ENCODE data around the gene SYNE3.
A peak's percentile ranks its signal among the peaks of the same experiment; 100 is the strongest.

SYNE3 gene

DNA sequence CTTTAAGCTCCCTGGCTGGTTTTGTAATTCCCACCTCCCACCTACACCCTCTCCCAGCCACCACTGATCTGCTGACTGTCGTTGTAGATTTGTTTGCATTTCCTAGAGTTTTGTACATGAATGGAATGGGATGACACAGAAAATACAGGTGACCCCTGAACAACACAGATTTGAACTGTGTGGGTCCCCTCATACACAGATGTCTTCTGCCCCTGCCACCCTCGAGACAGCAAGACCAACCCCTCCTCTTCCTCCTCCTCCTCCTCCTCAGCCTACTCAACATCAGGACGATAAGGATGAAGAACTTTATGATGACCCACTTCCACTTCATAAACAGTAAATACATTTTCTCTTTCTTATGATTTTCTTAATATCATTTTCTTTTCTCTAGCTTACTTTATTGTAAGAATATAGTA is 28.8 kb downstream of the SYNE3 start:
- no peak for DNase-seq

DNA sequence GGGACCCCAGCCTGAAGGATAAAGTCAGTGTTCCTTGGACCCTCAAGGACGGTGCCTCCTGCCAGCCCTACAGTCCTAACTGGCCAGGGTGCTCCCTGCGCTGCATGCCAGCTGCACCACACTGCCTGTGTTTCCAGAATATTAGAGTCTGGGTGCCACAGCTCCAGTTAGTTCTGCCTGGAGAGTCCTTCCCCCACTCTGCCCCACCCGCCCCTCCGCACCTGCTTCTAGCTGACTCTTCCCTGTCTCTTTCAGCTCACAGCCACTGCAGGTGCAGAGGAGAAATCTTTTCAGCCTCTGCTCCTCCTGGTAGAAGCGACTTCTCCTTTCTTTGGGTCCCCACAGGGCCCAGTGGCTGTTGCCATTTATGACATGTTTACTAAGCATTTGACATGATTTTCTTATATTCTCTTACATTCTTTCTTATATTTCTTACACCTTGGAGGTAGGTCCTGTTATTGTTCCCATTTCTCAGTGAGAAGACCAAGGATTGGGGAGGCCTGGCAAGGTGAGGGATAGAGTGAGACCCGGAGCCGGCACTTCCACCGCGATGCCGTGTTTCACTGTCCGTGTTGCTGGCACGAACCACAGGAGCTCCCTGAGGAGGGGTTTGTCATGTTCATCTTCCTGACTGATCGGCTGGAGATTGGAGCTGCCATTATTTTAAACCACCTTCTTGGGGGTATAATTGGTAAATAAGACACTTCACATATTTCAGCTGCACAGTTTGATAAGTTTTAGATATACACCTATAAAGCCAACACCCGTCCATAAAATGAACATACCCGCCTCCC is 29.4 kb downstream of the SYNE3 start:
- no peak for DNase-seq

DNA sequence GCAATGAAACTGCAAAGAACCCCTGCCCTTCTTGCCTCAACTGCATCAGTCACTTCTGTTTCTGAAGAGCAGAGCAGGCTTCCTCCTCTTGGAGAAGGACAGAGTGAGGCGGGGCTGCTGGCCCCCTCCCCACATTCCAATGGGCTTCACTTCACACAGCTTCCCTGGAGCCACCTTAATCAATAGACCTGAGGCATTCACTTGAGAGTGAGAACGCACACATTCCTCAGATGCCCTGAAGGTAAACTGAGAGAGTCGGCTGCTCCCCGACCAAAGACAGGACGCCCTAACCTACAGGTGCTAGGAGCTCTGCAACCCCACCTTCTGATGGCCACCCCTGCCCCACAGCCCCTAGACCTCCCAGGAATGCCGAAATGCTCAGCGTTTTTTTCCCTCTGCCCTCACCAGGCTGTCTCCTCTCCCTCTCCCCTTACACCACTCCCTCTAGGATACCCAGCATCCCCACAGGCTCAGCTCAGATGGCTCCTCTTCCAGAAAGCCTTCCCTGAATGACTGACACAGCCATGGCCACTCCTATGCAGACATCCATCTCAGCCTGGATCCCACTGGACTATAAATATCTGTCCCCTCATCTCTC is 31.1 kb downstream of the SYNE3 start:
- no peak for DNase-seq

DNA sequence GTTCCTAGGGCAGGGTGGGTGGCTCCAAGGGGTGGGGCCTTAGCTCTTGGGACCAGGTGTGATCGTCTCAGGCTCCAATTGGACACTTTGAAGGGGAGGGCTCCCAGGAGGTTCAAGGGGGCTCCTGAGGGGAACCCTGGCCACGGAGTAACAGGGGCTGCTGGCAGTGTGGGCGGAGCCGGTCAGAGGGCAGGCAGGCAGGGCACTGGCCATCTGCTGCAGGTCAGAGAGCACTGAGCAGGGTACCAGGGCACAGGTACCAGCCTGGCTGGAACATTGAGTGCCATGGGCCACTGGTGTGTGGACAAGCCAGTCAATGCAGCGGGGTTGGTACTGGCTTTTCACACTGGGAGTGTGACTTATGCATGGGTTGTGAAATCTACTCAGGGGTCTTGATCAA is 32.2 kb downstream of the SYNE3 start:
- DNase-seq, result no peak

DNA sequence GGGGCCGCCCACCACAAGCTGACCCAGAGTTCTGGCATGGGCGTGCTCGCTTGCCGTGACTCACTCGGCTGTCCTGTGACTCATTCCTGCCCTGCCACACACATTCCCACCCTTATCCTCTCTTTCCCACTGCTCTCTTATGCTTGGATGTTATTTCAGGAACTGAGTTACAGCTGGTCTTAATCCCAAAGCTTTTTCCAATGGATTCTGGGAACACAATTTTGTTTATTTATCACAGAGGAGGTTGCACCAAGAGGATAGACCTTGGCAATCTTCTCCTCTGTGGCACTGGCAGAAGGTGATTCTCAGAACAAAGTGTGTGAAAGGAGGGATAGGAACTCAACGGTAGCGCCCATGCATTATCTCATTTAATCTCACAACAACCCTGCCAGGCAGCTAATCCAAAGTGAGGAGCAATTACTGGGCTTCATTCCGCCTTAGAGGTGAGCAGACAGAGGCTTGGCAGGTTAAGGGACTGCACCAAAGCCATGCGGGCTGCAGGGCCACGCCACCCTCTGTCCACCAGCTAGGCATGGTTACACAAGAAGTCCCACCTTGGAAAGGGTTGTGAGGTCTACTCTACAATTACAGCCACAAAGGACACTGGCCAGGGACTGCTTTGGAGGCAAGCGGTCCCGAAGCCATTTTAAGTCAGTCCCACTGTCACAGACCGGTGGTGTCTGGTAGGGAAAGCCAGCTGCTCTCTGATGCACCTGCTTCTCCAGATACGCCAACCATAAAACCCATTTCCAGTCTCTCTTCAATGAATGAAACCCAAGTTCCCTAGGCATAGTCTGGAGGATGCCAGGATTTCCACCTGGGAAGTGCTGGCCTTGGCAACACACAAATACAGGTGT is 32.9 kb downstream of the SYNE3 start:
- DNase-seq, result peak; percentile 84

DNA sequence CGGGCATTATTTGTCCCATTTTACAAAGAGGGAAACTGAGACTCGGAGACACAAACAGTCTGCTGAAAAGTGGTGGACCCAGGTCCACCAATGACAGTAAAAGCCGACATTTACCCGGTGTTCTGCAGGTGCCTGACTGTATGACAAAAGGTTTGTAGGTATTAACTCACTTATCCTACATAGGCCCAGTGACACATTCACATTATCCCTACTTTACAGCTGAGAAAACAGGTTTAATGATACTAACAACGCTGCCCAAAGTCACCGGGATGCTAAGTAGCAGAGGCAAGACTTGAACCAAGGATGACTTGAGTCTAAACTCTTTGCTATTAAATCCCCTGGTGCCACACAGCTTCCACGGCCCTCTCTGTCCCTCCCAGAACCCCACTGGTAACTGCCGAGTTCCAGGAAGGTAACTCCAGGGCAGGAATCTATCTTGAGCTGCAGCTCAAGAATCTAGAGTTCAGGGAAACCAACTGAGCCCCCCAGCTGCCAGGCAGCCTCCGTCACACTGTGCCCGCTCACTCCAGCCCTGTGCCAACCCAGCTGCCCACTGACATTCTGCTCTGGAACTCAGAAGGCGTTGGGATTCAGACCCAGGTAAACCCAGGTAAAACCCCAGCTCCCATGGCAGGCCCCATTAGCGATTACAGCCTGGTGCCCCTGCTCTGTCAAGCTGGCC is 33.7 kb downstream of the SYNE3 start:
- DNase-seq, result no peak

DNA sequence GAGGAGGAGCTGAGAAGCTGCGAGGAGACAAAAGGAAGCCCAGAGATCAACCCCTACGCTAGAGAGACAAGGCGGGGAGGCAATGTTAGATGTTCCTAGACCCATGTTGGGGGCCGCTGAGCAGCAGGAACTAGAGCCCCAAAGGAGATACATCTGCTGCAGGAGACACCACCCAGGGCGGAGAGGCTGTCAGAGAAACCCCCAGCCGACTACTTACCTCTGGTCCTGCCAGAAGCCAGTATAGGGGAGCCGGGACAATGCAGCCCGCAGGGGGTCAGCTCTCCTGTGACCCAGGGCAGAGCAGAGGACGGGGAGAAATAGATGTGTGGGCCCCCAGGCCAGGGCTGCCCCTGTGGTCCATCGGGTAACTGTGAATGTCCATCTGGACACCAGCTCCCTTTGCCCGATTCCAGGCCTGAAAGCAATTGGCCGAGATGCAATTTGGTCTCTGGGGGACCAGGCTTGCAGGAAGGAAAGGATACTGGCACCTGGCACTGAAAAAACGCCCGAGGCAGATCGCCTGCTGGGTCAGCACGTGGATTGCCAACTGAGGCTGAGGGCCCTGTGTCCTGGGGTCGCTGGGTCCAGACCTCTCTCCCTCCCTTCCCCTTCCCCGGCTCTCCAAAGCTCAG is 34.9 kb downstream of the SYNE3 start:
- peak; percentile 9 for DNase-seq

DNA sequence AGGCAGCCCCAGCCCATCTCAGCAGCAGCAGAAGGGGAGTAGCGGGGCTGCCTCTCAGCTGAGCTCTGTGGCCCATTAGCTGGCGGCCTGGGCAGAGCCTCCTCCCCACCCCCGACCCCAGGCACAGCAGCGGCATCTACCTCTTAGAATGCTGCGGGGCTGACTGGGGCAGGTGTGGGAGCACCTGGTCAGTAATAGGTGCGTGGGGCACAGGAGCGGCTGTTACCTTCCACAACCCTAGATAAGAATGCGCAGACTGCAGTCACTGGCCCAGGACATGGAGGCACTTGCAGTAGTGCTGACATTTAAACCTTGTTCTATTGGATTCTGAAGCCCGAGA is 35.6 kb downstream of the SYNE3 start:
- peak; percentile 23 for DNase-seq

DNA sequence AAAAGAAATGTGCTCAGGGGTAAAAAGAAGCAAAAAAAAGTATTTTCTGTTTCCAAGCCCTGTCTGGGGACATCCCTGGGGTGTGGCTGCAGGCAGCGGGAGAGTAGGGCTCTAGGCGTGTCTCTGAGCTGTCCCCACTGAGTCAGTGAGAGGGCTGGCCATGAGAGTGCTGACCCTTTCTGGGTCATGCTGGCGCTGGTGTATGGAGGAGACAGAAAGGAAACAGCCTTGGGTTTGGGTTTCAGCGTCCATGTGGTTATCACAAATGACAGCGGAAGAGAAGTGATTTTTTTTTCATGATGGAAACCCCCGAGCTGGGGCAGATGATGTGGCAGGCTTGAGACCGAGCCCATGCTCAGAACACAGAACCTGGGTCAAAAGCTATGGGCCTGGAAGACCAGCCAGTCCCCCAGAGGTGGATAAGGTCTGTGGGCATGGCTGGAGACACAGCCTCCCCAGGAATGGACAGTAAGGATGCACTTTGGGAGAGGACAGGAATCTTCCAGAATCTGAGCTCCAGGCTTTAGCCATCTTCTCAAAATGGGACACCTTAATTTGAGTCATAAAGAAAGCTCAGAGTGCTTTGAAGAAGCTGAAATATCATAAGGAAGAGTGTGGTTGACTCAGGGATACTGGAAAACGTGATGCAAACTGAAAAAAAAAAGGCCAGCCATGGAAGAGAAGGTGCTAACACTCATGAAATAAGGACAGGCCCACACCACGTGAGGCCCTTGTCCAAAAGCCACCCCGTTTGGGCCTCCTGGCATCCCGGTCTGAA is 36.2 kb downstream of the SYNE3 start:
- DNase-seq, result peak; percentile 30

DNA sequence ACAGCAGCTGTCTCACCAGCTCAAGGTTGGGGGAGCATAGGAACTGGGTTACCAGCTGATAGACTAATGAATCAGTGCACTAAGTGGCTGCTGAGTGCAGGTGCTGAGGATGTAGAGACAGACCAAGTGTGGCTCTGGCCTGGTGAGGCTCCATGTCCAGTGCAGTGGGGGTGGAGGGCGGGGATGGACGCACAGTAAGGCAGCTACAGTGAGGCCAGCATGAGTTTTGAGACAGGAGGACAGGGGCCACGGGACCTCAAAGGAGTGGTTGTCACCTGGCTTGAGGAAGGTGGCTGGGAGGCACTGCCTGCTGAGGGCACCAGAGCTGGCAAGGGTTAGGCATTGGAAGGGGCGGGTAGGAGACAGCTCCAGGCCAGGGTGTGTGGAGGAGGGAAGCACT is 37.0 kb downstream of the SYNE3 start:
- peak; percentile 17 for DNase-seq

DNA sequence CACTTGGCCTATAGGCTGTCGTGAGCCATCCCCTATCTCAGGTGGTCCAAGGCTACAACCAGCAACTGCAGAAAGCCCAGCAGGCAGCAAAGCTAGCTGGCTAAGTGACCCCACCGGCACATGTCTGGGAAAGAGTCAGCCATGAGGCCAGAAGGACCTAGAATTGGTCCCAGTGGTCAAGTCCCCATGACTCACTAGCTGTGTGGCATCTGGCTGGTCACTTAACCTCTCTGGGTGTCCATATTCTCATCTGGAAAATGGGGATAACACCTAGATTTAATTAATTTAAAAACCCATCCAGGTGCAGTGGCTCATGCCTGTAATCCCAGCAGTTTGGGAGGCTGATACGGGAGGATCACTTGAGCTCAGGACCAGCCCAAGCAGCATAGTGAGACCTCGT is 37.6 kb downstream of the SYNE3 start:
- DNase-seq, result peak; percentile 4

DNA sequence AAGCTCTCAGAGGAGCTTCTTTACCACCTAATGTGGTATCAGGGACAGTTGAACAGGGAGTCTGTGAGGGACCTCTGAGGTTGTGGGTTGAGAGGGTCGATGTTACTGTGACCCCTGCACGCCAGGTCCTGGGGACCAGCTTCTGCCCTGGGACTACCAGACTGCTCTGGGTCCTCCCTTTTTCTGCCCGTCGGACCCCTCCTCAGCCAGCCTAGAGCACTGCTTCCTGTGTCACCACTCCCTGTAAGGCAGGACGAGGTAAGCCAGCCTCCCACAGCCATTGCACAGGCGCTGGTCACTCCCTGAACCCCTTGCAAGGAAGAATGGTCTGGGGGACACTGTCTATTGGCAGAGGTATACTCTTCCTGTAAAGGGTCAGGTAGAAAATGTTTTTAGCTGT is 38.1 kb downstream of the SYNE3 start:
- peak; percentile 6 for DNase-seq

DNA sequence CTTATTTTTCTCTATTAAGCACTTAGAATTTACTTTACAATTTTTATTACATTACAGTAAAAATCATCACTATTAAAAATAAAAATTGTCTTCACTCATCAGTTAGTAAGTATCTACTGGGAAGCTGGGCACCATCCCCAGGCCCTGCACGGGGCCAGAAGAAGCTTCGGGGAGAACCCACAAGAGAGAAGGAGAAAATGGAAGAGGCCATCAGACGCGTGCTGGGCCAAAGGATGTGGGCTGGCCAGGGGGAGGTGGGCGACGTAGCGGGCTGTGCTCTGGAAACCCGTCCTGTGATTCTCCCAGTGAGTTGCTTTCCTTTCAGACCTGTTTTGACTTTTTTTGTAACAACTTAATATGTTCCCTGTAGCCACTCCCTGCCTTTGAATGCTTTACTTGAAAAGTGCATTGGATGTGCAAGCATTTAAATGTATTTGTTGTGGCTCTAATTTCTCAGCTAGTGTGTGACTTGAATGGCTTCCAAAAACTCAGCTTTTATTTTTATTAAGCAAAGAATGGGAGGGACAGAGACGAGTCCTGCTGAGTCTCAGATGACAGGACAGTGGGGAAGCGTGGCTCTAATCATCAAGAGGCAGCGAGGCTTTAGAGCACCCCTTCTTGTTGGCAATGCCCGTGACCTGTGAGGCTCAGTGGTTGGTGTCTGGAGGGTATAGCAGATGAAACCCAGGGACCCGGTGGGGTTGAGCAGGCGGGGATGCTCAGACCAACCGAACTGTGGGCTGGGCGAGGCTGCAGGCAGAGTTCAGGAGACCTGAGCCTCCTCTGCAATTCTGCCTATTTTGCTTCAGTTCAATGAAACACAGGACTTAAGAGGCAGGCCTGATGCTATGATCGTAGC is 38.8 kb downstream of the SYNE3 start:
- peak; percentile 31 for DNase-seq

DNA sequence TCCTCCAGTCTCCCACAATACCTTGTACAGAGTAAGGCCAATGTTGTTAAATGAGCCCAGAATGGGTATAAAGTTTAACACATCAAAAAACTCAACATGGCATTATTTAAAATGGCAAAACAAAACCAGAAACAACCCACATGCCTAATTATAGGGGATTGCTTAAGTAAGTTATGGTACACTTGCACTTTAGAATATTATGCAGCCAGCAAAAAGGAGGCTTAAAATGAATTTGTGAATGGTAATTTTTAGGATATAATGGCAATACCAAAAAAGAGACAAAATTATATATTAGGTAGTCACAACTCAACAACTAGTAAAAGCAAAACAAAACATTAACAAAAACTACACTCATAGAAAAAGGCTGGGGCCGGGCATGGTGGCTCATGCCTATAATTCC is 39.7 kb downstream of the SYNE3 start:
- DNase-seq, result no peak

DNA sequence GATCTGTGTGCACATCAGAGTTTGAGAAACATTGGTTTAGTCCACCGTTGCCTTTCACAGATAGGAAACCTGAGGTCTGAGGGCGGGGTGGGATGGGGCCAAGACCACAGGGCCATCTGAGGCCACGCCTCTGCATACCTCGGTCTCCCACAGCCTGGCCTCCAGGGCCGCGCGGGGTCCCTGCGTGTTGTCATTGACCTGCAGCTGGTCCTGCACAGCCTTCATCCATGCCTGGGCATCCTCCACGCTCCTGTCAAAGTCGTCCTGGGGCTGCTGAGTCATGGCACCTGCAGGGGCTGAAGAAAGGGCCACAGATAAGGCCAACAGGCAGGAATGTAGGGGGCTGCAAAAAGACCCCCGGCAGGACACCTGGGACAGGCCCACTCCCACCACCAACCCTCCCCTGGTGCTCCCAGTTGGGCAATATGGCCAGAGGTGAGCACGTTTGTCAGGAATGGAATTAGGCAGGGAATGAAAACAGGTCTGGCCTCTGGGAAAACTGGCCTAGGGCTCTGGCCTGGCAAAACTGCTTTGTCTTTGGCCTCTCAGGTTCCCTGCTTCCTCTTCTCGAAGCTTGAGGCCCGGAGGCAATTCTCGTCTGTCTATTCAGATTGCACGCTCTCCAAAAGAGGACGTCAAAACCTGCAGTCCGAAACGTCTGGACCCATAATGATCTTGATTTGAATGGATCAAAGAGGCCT is 40.8 kb downstream of the SYNE3 start:
- peak; percentile 7 for DNase-seq

DNA sequence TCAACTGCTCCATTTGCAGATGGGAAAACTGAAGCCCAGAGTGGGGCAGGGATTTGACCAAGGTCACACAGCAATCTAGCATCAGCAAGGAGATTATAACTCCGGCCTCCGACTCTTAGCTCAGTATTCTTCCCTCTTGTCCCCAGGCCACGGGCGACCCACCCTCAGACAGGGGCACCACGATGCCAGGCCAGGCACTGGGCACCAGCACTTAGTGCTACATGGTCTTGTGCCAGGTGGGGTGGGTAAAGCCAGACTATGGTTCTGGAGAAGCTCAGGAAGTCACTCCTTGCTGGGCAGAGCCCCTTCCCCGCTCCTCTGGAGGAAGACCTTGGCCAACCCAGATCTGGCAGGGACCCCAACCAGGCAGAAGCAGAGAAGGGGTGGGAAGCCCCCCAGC is 41.5 kb downstream of the SYNE3 start:
- peak; percentile 8 for DNase-seq

DNA sequence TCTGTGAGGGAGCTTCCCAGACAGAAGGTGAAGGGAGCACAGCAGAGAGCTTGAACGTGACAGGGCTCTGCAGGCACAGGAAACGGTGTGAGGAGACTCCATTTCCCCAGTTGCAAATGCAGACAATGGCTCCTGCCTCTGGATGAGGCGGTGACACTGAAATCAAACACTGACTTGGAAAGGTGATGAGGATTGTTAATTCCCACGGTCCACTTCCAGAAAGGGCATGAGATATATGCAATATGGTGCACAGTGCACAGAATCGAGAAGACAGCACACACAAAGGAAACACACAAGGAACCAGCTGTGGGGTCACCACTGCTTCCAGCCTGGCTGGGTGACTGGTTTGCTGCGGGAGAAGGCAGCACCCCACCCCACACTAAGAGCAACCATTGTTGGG is 42.0 kb downstream of the SYNE3 start:
- no peak for DNase-seq

DNA sequence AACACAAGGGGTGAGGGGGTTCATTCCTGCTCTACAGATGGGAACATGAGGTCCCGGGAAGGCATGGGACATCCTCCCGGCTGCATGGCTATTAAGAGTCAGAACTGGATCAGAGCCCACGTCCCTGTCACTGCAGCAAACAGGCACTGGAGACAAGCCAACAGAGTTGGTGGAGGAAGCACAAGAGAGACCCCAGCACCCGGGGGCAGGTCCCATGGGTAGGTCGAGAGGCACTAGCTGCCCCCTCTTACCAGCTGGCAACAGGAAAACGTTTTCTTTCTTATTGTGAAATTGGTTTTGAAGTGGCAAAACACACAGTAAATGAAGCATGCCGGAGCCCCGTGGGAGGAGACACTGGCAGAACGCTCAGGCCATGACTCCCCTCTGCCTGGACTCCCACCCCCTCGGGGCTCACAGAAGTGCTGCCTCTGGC is 43.6 kb downstream of the SYNE3 start:
- DNase-seq, result peak; percentile 9

DNA sequence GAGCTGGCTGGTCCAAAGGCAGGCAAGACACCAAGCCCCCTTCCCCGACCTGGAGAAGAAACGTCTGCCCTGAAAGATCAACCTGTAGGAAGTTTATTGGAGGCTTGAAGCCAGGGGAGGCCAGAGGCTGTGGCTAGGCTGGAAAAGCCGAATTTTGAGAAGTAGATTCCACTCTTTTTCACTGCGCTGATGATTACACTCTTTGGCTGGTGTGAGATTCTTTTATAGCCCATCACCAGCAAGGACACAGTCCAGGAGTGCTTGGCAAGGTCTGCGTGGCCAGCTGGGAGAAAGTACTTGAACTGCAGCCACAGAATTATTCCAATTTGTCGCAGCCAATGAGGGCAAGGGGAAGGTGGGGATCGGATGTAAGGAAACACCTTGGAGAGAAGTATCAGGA is 45.0 kb downstream of the SYNE3 start:
- peak; percentile 56 for DNase-seq

DNA sequence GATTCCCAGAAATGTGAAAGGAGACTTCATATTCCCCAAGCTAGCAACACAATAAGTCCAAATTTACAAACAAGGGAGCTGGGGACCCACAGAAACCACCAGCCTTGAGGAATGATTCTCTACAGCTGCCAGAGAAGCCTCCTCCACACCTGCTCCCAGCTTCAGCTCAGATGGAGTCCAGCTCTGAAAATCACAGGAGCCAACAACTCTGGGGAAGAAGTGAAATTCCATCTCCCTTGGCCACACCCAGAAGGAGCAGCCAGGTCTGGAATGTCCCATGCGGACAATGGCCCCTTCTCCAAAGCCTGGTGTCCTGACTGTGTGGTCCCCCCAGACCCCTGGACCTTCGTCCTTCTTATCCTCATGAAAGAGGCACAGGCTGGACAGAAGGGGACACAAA is 45.4 kb downstream of the SYNE3 start:
- peak; percentile 57 for DNase-seq
